Transverse colon (tissue), 4 donors: ENCODE data around the gene PRR5L.

Source experiments
- EP300 ChIP-seq: sonication (generic); formaldehyde crosslinking; IDR thresholded peaks from one replicate; pipeline ENCODE4 v1.6.1; 2017; ENCODE audit warnings: antibody characterized with exemption, low read depth
- POLR2A ChIP-seq: fragments of 450-650 bp; IDR thresholded peaks from one replicate; pipeline ENCODE4 v1.6.1; 2016; ENCODE audit warnings: antibody characterized with exemption, mild to moderate bottlenecking, moderate library complexity
- POLR2AphosphoS5 ChIP-seq, 3 donors: sonication (generic); formaldehyde crosslinking; IDR thresholded peaks; one replicate each; pipeline ENCODE4 v1.6.1; 2016; ENCODE audit warnings: antibody characterized with exemption in 3 of 3
- TF ChIP-seq, protein P1 (sequence below), 5 experiments: fragments of 200-600 bp in 3 of 5; fragments of 450-650 bp in 2 of 5; sonication (generic) in 3 of 5; IDR thresholded peaks; 1 replicate in 2 of 5; 2 replicates in 3 of 5; pipeline ENCODE4 v1.5.1; 2016 to 2017; ENCODE audit warnings: antibody characterized with exemption in 5 of 5, inconsistent platforms in 3 of 5, mild to moderate bottlenecking in 2 of 5, moderate library complexity in 1 of 5

DNA sequence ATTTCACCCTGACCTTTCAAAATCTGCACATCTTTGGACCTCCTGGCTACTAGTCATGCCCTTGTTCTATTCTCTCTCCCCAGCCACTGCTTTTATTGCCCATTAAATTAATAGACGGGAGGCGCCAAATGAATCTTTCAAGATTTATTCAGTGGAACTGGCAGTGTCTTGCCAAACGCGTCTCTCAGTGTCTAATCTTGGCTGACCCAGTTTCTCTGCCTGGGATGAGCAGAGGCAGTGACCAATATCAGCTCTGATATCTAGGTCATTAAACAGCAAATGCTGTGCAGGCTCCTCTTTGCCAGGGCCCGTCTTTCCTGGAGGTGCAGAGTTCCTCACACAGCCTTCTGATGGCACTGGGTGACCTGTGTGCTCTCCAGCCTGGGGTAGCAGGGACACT lies 140.0 kb downstream of the PRR5L start:
- TF ChIP-seq POLR2A: no peak
- no peak for TF ChIP-seq POLR2AphosphoS5 (IDR thresholded peaks at IDR 0.05)
- TF ChIP-seq, protein P1, sequence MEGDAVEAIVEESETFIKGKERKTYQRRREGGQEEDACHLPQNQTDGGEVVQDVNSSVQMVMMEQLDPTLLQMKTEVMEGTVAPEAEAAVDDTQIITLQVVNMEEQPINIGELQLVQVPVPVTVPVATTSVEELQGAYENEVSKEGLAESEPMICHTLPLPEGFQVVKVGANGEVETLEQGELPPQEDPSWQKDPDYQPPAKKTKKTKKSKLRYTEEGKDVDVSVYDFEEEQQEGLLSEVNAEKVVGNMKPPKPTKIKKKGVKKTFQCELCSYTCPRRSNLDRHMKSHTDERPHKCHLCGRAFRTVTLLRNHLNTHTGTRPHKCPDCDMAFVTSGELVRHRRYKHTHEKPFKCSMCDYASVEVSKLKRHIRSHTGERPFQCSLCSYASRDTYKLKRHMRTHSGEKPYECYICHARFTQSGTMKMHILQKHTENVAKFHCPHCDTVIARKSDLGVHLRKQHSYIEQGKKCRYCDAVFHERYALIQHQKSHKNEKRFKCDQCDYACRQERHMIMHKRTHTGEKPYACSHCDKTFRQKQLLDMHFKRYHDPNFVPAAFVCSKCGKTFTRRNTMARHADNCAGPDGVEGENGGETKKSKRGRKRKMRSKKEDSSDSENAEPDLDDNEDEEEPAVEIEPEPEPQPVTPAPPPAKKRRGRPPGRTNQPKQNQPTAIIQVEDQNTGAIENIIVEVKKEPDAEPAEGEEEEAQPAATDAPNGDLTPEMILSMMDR (IDR thresholded peaks at IDR 0.05): no peak
- TF ChIP-seq EP300: no peak
